ENCODE measurements around the gene SPEM1. TPM values are rescaled to one million over a fixed set of nuclear protein-coding genes. Genes with fewer than 3 reads are reported as not detected.

The SPEM1 gene
- total and polyA plus RNA-seq, 2 experiments from 2014 or later: not detected

DNA sequence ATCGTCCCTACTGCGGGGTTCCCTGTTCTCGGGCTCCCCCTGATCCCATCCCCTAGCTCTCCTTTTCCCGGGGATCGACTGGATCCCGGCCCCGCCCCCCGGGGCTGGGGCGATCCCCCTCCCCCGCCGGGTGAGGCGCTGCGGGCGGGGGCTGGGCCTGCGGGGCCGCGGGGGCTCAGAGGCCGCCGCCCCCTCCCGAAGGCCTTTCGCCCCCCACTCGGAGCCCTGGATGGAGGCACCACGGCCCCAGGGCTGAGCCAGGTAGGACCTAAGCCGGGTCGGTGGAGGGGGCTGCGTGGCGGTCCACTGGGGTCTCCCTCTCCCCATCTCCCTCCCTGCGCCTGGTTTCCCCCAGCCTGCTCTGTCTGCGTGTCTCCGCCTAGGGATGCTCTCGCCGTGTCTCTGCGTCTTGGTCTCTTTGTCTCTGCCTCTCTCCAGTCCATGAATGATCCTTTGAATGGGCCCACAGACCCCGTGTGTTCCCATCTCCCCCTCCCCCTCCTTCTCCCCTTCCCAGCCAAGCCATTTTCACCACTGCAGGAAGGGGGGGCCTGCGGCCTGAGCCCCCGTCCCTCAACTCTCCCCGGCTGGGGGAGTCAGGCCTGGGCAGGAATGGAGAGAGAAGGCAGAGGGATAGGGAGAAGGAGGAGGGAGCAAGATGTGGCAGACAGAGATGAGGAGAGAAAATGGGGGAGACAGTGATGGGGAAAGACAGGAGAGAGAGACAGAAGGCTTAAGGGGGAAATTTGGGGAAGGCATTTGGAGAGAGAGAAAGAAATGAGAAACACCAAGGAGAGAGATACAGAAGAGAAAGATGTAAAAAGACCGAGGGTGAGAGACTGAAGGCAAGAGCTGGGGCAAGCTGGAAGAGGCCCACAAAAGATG is 14.5 kb upstream of the SPEM1 start:
- 17% methylated on average over 9 of the region's 38 CpGs for WGBS (ENCODE audit: low lambda C conversion rate, missing lambda C conversion rate)
- H3K4me3 ChIP-seq: peak overlapping the region; percentile 50
- no peaks in the 10 kb centered on the region for H3K36me3 ChIP-seq (replicated peaks; ENCODE audit: insufficient read depth, low read depth)
- H3K9me2 ChIP-seq (replicated peaks; ENCODE audit: insufficient read depth): no peaks in the 10 kb centered on the region
- peak; percentile 40 for DNase-seq (ENCODE audit: low spot score)
- H3K27me3 ChIP-seq: no peaks in the 10 kb centered on the region
- peaks cover 19% of the 10 kb centered on the region for H3K79me2 ChIP-seq
- peak overlapping the region; percentile 97 for H3K4me2 ChIP-seq
- TF ChIP-seq, protein P1, sequence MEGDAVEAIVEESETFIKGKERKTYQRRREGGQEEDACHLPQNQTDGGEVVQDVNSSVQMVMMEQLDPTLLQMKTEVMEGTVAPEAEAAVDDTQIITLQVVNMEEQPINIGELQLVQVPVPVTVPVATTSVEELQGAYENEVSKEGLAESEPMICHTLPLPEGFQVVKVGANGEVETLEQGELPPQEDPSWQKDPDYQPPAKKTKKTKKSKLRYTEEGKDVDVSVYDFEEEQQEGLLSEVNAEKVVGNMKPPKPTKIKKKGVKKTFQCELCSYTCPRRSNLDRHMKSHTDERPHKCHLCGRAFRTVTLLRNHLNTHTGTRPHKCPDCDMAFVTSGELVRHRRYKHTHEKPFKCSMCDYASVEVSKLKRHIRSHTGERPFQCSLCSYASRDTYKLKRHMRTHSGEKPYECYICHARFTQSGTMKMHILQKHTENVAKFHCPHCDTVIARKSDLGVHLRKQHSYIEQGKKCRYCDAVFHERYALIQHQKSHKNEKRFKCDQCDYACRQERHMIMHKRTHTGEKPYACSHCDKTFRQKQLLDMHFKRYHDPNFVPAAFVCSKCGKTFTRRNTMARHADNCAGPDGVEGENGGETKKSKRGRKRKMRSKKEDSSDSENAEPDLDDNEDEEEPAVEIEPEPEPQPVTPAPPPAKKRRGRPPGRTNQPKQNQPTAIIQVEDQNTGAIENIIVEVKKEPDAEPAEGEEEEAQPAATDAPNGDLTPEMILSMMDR (IDR thresholded peaks at IDR 0.05; ENCODE audit: poor library complexity): no peak
- no peak for TF ChIP-seq EZH2phosphoT487 (IDR thresholded peaks at IDR 0.05; ENCODE audit: low read depth, severe bottlenecking, unreplicated experiment)
- TF ChIP-seq EZH2 (IDR thresholded peaks at IDR 0.05; ENCODE audit: borderline replicate concordance): no peak
- H3K4me1 ChIP-seq (ENCODE audit: insufficient read depth): peaks cover 9% of the 10 kb centered on the region
- peak overlapping the region; percentile 23 for H2AFZ ChIP-seq
- no peaks in the 10 kb centered on the region for H3K9me3 ChIP-seq (ENCODE audit: low read depth)
- peak overlapping the region; percentile 63 for H3K27ac ChIP-seq
- H4K20me1 ChIP-seq (ENCODE audit: insufficient read depth, poor library complexity, severe bottlenecking): no peaks in the 10 kb centered on the region

DNA sequence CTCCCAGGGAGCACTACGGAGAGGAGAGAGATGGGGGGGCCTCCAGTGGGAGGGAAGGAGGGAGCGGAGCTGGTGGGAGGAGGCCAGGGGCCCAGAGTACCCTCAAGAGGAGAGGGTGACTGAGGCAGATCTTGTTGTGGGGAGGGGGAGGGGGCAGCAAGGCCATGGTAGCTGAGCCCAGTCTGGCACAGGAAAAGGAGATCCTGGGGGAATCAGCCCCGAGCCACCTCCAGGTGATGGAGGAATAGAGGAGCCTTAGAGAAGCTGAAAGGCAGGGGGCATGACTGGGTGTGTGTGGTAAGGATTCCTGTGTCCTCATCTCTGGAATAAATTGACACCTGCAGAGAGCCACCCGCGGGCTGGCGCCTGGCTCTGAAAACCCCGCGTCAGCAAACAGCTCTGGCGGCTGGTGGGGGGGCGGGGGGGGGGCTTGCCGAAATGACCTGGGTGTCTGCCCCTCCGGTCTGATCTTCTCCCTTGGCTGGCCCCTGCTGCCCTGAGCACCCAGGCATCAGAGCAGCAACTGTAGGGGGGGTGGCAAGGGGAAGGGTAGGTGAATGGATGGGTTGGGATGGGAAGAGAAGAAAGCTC is 13.8 kb upstream of the SPEM1 start:
- Histone ChIP-seq H3K4me2 (peak overlapping the region; percentile 97), H3K27me3 (no peaks in the 10 kb centered on the region), H3K4me3 (peak overlapping the region; percentile 50), H3K9me2 (replicated peaks; ENCODE audit: insufficient read depth) (no peaks in the 10 kb centered on the region), H3K79me2 (peaks cover 19% of the 10 kb centered on the region), H3K4me1 (ENCODE audit: insufficient read depth) (peaks cover 9% of the 10 kb centered on the region), H4K20me1 (ENCODE audit: insufficient read depth, poor library complexity, severe bottlenecking) (no peaks in the 10 kb centered on the region), H3K27ac (peak overlapping the region; percentile 63), H3K9me3 (ENCODE audit: low read depth) (no peaks in the 10 kb centered on the region), H3K36me3 (replicated peaks; ENCODE audit: insufficient read depth, low read depth) (no peaks in the 10 kb centered on the region), H2AFZ (no peak overlapping the region)
- 42% methylated on average over 10 of the region's 12 CpGs for WGBS (ENCODE audit: low lambda C conversion rate, missing lambda C conversion rate)
- no peak for DNase-seq (ENCODE audit: low spot score)
- TF ChIP-seq, protein P1 (IDR thresholded peaks at IDR 0.05; ENCODE audit: poor library complexity): no peak
- no peak for TF ChIP-seq EZH2 (IDR thresholded peaks at IDR 0.05; ENCODE audit: borderline replicate concordance)
- no peak for TF ChIP-seq EZH2phosphoT487 (IDR thresholded peaks at IDR 0.05; ENCODE audit: low read depth, severe bottlenecking, unreplicated experiment)

DNA sequence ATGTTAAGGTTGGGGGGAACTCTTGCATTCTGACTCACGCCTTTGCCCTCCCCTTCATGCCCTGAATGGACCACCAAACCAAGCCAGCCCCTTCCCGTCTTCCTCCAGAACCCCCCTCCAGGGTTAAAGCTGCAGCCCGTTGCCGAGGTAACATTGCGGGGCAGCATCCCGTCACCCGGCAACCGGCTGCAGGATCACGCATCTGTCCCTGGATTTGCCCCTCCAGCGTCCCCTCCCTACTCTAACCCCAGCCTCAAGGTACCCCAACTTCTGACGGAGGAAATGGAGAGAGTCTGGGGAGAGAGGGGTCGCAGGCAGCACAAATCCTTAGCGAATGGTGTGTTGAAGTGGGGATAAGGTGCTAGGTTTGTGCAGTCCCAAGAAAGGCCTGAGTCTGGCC is 13.0 kb upstream of the SPEM1 start:
- H3K27me3 ChIP-seq: no peaks in the 10 kb centered on the region
- H3K36me3 ChIP-seq (replicated peaks; ENCODE audit: insufficient read depth, low read depth): no peaks in the 10 kb centered on the region
- H3K79me2 ChIP-seq: peaks cover 13% of the 10 kb centered on the region
- 80% methylated on average over 13 of the region's 13 CpGs for WGBS (ENCODE audit: low lambda C conversion rate, missing lambda C conversion rate)
- peaks cover 9% of the 10 kb centered on the region for H3K4me1 ChIP-seq (ENCODE audit: insufficient read depth)
- no peak overlapping the region for H2AFZ ChIP-seq
- TF ChIP-seq, protein P1 (IDR thresholded peaks at IDR 0.05; ENCODE audit: poor library complexity): no peak
- TF ChIP-seq EZH2phosphoT487 (IDR thresholded peaks at IDR 0.05; ENCODE audit: low read depth, severe bottlenecking, unreplicated experiment): no peak
- H4K20me1 ChIP-seq (ENCODE audit: insufficient read depth, poor library complexity, severe bottlenecking): no peaks in the 10 kb centered on the region
- no peak overlapping the region for H3K27ac ChIP-seq
- H3K4me3 ChIP-seq: no peak overlapping the region
- H3K9me3 ChIP-seq (ENCODE audit: low read depth): no peaks in the 10 kb centered on the region
- no peaks in the 10 kb centered on the region for H3K9me2 ChIP-seq (replicated peaks; ENCODE audit: insufficient read depth)
- DNase-seq (ENCODE audit: low spot score): no peak
- H3K4me2 ChIP-seq: peak overlapping the region; percentile 97
